Activated CD4-positive, alpha-beta T cell treated with anti-CD3 and anti-CD28 coated beads for 36 hours (primary cell): ENCODE results near the gene TAT. TPM values are rescaled to one million over a fixed set of nuclear protein-coding genes. Genes with fewer than 3 reads are reported as not detected.
"Not testable (repeated sequence)": the region's sequence is repeated elsewhere in the genome, so short reads cannot be mapped to it uniquely, and the experiment has no call there.

ENCODE experiments used
- ATAC-seq: fragments of 200-7000 bp; cut with Tn5 transposase; one replicate; pipeline ENCODE4 v1.10.0; 2021; ENCODE audit warnings: mild to moderate bottlenecking, moderate library complexity
- CTCF ChIA-PET: fragments of 350-600 bp; sonication (Branson Sonifier 250); formaldehyde crosslinking; loops from one replicate; lab custom pipeline; 2021; ENCODE audit warnings: antibody characterized with exemption; lab: Charles Lee
- POLR2A ChIA-PET: fragments of 350-600 bp; sonication (Branson Sonifier 250); formaldehyde crosslinking; loops from one replicate; lab custom pipeline; 2021; ENCODE audit warnings: antibody characterized with exemption, inconsistent platforms; lab: Charles Lee
- DNase-seq: peaks from one replicate; pipeline ENCODE4 v3.0.0-alpha.2; 2020
- H3K27ac Mint-ChIP-seq: one replicate; pipeline ENCODE4 v1.8.0; 2021; ENCODE audit warnings: mixed read lengths
- H3K27me3 Mint-ChIP-seq: one replicate; pipeline ENCODE4 v1.8.0; 2021; ENCODE audit warnings: mixed read lengths
- H3K36me3 Mint-ChIP-seq: one replicate; pipeline ENCODE4 v1.8.0; 2021; ENCODE audit warnings: low read depth, mixed read lengths
- H3K4me1 Mint-ChIP-seq: one replicate; pipeline ENCODE4 v1.8.0; 2021; ENCODE audit warnings: mixed read lengths
- H3K4me3 Mint-ChIP-seq: one replicate; pipeline ENCODE4 v1.8.0; 2021; ENCODE audit warnings: mild to moderate bottlenecking, moderate library complexity, mixed read lengths
- H3K9me3 Mint-ChIP-seq: one replicate; pipeline ENCODE4 v1.8.0; 2021; ENCODE audit warnings: low read depth, mixed read lengths
- intact Hi-C, 2 experiments: fragments of 100-400 bp; cut with DNase I in 1 of 2; cut with micrococcal nuclease in 1 of 2; formaldehyde crosslinking; loops; one replicate each; pipeline versions ENCODE4 v1.14.2 to v1.15.1; 2022 to 2024; cut with DNase I, micrococcal nuclease
- total RNA-seq, 2 experiments: library from RNA; stranded (reverse); gene quantifications; one replicate each; pipeline ENCODE4 v1.2.3, GENCODE V29; 2021

TAT gene
- total RNA-seq, 2 experiments from 2014 or later = not detected

GRCh38 chr16:71600822-71601221 lies 23.9 kb upstream of the TAT start:
- Mint-ChIP-seq H3K4me1 (no peaks in the 10 kb centered on the region), H3K27me3 (peaks cover 18% of the 10 kb centered on the region), H3K36me3 (no peaks in the 10 kb centered on the region), H3K9me3 (no peaks in the 10 kb centered on the region), H3K4me3 (no peak overlapping the region), H3K27ac (no peak overlapping the region)
- intact Hi-C loops = no loop called here
- CTCF ChIA-PET = no interaction called here
- POLR2A ChIA-PET = no interaction called here
- no peak for DNase-seq
- ATAC-seq = no peak

GRCh38 chr16:71598426-71598825 lies 21.5 kb upstream of the TAT start:
- H3K9me3 Mint-ChIP-seq, H3K27ac Mint-ChIP-seq, H3K4me1 Mint-ChIP-seq, POLR2A ChIA-PET, intact Hi-C loops, H3K36me3 Mint-ChIP-seq, DNase-seq, ATAC-seq, H3K4me3 Mint-ChIP-seq: not testable (repeated sequence)
- peaks cover 26% of the 10 kb centered on the region for H3K27me3 Mint-ChIP-seq
- CTCF ChIA-PET = interaction anchor here (2.9 kb wide), 1 partner anchor 13 kb away, joined by 9 read pairs; no protein-coding TSS in a partner anchor

DNA sequence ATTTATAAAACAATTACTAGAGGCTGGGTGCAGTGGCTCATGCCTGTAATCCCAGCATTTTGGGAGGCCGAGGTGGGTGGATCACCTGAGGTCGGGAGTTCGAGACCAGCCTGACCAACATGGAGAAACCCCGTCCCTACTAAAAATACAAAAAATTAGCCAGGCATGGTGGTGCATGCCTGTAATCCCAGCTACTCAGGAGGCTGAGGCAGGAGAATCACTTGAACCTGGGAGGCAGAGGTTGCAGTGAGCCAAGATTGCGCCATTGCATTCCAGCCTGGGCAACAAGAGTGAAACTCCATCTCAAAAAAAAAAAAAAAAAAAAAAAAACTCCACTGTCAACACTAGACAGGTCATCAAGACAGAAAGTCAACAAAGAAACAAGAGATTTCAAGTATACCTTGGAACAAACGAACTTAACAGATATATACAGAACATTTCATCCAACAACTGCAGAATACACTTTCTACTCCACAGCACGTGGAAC lies 18.5 kb upstream of the TAT start:
- intact Hi-C loops, H3K36me3 Mint-ChIP-seq, CTCF ChIA-PET, H3K4me1 Mint-ChIP-seq, H3K27ac Mint-ChIP-seq, POLR2A ChIA-PET, H3K4me3 Mint-ChIP-seq, ATAC-seq, H3K9me3 Mint-ChIP-seq, DNase-seq: not testable (repeated sequence)
- peaks cover 38% of the 10 kb centered on the region for H3K27me3 Mint-ChIP-seq

DNA sequence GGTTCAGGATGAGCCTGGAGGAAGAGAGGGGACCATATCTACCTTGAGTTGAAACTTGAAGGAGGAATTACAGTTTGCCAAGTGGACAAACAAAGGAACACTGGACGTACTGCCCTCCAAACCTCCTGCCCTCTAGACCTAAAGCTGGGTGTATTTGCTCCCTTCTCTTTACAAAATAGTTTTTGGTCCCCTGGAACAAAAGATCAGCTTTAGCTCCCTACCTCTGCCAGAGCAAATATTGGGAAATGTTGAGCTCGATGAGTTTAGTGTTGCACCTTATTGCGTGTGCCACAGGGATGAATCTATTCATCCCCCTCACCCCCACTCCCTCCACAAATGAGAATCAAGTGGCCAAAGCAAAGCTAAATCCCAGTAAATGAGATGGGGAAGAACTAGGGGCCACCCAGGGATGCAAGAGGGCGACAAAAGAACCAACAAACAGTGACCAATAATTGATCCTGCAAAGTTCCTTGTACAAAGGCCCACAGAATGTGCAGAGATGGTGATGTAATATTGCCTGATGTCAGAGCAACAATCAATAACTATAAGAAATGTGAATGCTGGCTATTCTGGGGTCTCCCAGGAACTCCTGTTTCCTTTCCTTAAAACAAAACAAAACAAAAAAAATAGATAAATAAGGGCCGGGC lies 17.2 kb upstream of the TAT start:
- no peak overlapping the region for H3K4me3 Mint-ChIP-seq

GRCh38 chr16:71593048-71593999 lies 16.4 kb upstream of the TAT start:
- Mint-ChIP-seq H3K9me3 (no peaks in the 10 kb centered on the region), H3K27me3 (peaks cover 37% of the 10 kb centered on the region)
- ATAC-seq = no peak

More for the DNA sequence above, 17.2 kb upstream of the TAT start:
- intact Hi-C loops = no loop called here
- CTCF ChIA-PET = interaction anchor here (1.5 to 3.3 kb wide), 2 partner anchors 16 to 52 kb away, joined by 3 to 24 read pairs; no protein-coding TSS in a partner anchor
- H3K36me3 Mint-ChIP-seq = no peaks in the 10 kb centered on the region
- no peaks in the 10 kb centered on the region for H3K9me3 Mint-ChIP-seq
- ATAC-seq (no peak), DNase-seq (no peak)
- no peaks in the 10 kb centered on the region for H3K4me1 Mint-ChIP-seq
- POLR2A ChIA-PET = no interaction called here
- peaks cover 36% of the 10 kb centered on the region for H3K27me3 Mint-ChIP-seq
- no peak overlapping the region for H3K27ac Mint-ChIP-seq

GRCh38 chr16:71591917-71592316 lies 15.0 kb upstream of the TAT start:
- Mint-ChIP-seq H3K9me3 (no peaks in the 10 kb centered on the region), H3K36me3 (no peaks in the 10 kb centered on the region), H3K4me3 (no peak overlapping the region), H3K4me1 (no peaks in the 10 kb centered on the region), H3K27ac (no peak overlapping the region), H3K27me3 (peaks cover 32% of the 10 kb centered on the region)
- CTCF ChIA-PET = interaction anchor here (3.3 kb wide), 1 partner anchor 19 kb away, joined by 24 read pairs; no protein-coding TSS in a partner anchor
- intact Hi-C loops = no loop called here
- POLR2A ChIA-PET = no interaction called here
- ATAC-seq (no peak), DNase-seq (no peak)

More at GRCh38 chr16:71593048-71593999, 16.4 kb upstream of the TAT start:
- no peaks in the 10 kb centered on the region for H3K4me1 Mint-ChIP-seq
- no peak overlapping the region for H3K4me3 Mint-ChIP-seq
- no peak overlapping the region for H3K27ac Mint-ChIP-seq
- POLR2A ChIA-PET = no interaction called here
- intact Hi-C loops = no loop called here
- no peak for DNase-seq
- CTCF ChIA-PET = interaction anchor here (0.6 to 3.3 kb wide), 3 partner anchors 17 to 182 kb away, joined by 3 to 24 read pairs (median 3); no protein-coding TSS in a partner anchor
- H3K36me3 Mint-ChIP-seq = no peaks in the 10 kb centered on the region

GRCh38 chr16:71590584-71590983 lies 13.7 kb upstream of the TAT start:
- ATAC-seq = no peak
- no peak overlapping the region for H3K4me3 Mint-ChIP-seq
- no peaks in the 10 kb centered on the region for H3K36me3 Mint-ChIP-seq
- H3K27me3 Mint-ChIP-seq = peaks cover 32% of the 10 kb centered on the region
- POLR2A ChIA-PET = no interaction called here
- CTCF ChIA-PET = no interaction called here
- no peaks in the 10 kb centered on the region for H3K9me3 Mint-ChIP-seq
- no peaks in the 10 kb centered on the region for H3K4me1 Mint-ChIP-seq
- H3K27ac Mint-ChIP-seq = no peak overlapping the region
- intact Hi-C loops = no loop called here
- no peak for DNase-seq

GRCh38 chr16:71590071-71590470 lies 13.2 kb upstream of the TAT start:
- peaks cover 31% of the 10 kb centered on the region for H3K27me3 Mint-ChIP-seq
- ATAC-seq, CTCF ChIA-PET, H3K4me3 Mint-ChIP-seq, H3K9me3 Mint-ChIP-seq, H3K4me1 Mint-ChIP-seq, H3K36me3 Mint-ChIP-seq, intact Hi-C loops, DNase-seq, POLR2A ChIA-PET, H3K27ac Mint-ChIP-seq: not testable (repeated sequence)

- peaks cover 34% of the 10 kb centered on the region for H3K27me3 Mint-ChIP-seq
- ATAC-seq, H3K9me3 Mint-ChIP-seq, DNase-seq, H3K4me3 Mint-ChIP-seq, H3K36me3 Mint-ChIP-seq, intact Hi-C loops, CTCF ChIA-PET, POLR2A ChIA-PET, H3K27ac Mint-ChIP-seq, H3K4me1 Mint-ChIP-seq: not testable (repeated sequence)
Observed at GRCh38 chr16:71589334-71589733, 12.4 kb upstream of the TAT start.

DNA sequence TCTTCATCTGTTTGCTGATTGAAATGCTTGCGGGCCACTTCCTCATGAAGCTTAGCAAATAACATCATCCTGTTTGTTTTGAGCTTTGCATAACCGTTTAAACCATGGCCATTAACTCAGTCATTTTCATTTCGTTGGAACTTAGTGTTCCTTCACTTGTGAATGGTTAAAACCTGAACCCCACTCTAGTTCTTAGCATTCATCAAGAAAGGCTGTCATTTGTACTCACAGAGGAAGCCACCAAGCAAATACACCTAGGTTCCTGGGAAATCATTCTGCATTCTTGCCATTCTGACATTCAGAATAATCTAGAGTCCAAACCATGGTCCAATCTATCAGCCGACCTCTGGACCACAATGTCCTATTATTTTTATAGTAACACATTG lies 8.4 kb upstream of the TAT start:
- intact Hi-C loops = no loop called here
- ATAC-seq (no peak), DNase-seq (no peak)
- Mint-ChIP-seq H3K36me3 (no peaks in the 10 kb centered on the region), H3K4me3 (no peak overlapping the region), H3K9me3 (no peaks in the 10 kb centered on the region), H3K27me3 (peaks cover 22% of the 10 kb centered on the region), H3K4me1 (no peaks in the 10 kb centered on the region), H3K27ac (no peak overlapping the region)
- CTCF ChIA-PET = interaction anchor here (0.7 kb wide), 1 partner anchor 59 kb away, joined by 3 read pairs; the partner anchor contains the start of gene CHST4
- POLR2A ChIA-PET = interaction anchor here (0.6 kb wide), 1 partner anchor 215 kb away, joined by 4 read pairs; no protein-coding TSS in a partner anchor

- Mint-ChIP-seq H3K27ac (no peak overlapping the region), H3K36me3 (no peaks in the 10 kb centered on the region), H3K27me3 (peaks cover 20% of the 10 kb centered on the region), H3K4me1 (no peaks in the 10 kb centered on the region), H3K4me3 (no peak overlapping the region), H3K9me3 (no peaks in the 10 kb centered on the region)
- no peak for ATAC-seq
- ChIA-PET POLR2A (interaction anchor here (0.6 kb wide), 2 partner anchors 20 to 215 kb away, joined by 3 to 4 read pairs; no protein-coding TSS in a partner anchor), CTCF (interaction anchor here (0.7 to 1.2 kb wide), 3 partner anchors 15 to 58 kb away, joined by 3 to 4 read pairs (median 3); partner anchors contain the start of gene CHST4)
- intact Hi-C loops = no loop called here
- DNase-seq = no peak
Observed at GRCh38 chr16:71584543-71585317, 7.8 kb upstream of the TAT start.
